Mesothelial cell of epicardium (in vitro differentiated cells): ENCODE data around the gene C6orf132. TPM values are rescaled to one million over a fixed set of nuclear protein-coding genes. Genes with fewer than 3 reads are reported as not detected.

Experiments used
- DNase-seq, 2 experiments: peaks; one replicate each; pipeline ENCODE4 v3.0.0; 2021; ENCODE audit warnings: low spot score in 2 of 2; ENCODE audit not compliant: unreplicated experiment in 2 of 2
- H3K27ac Mint-ChIP-seq: 2 replicates; pipeline ENCODE4 v1.8.0; 2021; ENCODE audit warnings: mixed read lengths
- H3K27me3 Mint-ChIP-seq: 2 replicates; pipeline ENCODE4 v1.8.0; 2021; ENCODE audit warnings: low read depth, mixed read lengths
- H3K36me3 Mint-ChIP-seq: 2 replicates; pipeline ENCODE4 v1.8.0; 2021; ENCODE audit warnings: mixed read lengths
- H3K4me1 Mint-ChIP-seq: 2 replicates; pipeline ENCODE4 v1.8.0; 2021; ENCODE audit warnings: mixed read lengths
- H3K4me3 Mint-ChIP-seq: 2 replicates; pipeline ENCODE4 v1.8.0; 2021; ENCODE audit warnings: mild to moderate bottlenecking, moderate library complexity, mixed read lengths
- H3K9me3 Mint-ChIP-seq: 2 replicates; pipeline ENCODE4 v1.8.0; 2021; ENCODE audit warnings: mixed read lengths
- CTCF ChIP-seq: fragments of 200-600 bp; sonication (generic); IDR thresholded peaks from one replicate; pipeline ENCODE4 v1.5.0; 2021; ENCODE audit warnings: antibody characterized with exemption; ENCODE audit not compliant: unreplicated experiment
- total RNA-seq: library from RNA; stranded (reverse); gene quantifications from 3 replicates; pipeline ENCODE4 v1.2.1, GENCODE V29; 2021

The C6orf132 gene, protein sequence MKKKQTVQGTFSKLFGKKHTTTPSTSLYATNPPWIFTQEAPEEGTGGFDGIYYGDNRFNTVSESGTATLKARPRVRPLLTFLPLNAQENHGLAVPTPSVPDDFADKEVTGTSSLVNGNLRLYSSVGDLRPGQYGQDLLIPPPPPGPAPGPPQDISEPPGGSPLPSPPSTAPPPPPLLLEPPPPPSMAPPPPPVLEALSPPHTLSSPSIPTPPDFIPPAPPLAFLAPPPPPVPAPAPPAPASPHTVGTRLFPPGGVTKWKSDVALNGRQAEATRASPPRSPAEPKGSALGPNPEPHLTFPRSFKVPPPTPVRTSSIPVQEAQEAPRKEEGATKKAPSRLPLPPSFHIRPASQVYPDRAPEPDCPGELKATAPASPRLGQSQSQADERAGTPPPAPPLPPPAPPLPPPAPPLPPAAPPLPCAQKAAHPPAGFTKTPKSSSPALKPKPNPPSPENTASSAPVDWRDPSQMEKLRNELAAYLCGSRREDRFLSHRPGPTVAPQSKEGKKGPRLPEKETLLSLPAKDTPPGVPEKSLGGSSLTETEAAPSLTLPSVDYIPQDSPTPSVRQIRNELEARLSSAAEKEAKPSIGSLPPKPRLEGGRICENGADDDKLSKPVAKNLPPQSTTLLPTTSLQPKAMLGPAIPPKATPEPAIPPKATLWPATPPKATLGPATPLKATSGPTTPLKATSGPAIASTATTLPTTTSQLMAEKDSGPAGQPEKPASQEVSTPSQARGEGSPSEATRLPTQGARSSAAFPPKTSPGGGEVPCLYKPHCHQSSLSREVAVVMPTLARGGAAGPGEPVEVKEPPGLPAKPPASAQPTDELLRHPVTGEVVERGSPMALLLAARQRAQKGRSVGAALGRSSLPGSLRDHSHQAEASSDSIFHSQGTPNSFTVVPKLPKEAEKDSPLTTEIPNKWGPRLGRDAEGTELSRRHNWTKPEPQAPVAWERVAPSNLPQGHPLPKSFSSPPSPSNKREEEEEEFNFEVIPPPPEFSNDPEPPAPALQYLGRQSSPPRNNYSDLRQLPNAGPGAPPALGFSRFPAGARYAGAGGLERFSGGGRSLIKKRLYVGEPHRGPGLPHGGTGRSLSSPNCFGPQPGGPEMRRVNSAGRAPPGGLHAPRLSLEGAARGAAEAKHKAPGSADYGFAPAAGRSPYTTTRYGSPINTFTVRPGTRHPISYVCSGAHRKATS
- 22.4 to 23.9 TPM (median 22.5 TPM) in 3 replicates for total RNA-seq

GRCh38 chr6:42142118-42142835, at the start of gene C6orf132:
Gene C6orf132, minus strand, starts transcription at chr6:42142620. Its CDS starts 176 bp downstream, at chr6:42142444.
- Mint-ChIP-seq H3K4me1 (peaks cover 40% of the 10 kb centered on the region), H3K4me3 (peak within 1 kb of the TSS; percentile 88), H3K36me3 (no peaks in the 10 kb centered on the region), H3K9me3 (no peaks in the 10 kb centered on the region), H3K27ac (peak within 1 kb of the TSS; percentile 100), H3K27me3 (peaks cover 2% of the 10 kb centered on the region)
- no peak for TF ChIP-seq CTCF
- DNase-seq = peak; percentile 53 to 73

DNA sequence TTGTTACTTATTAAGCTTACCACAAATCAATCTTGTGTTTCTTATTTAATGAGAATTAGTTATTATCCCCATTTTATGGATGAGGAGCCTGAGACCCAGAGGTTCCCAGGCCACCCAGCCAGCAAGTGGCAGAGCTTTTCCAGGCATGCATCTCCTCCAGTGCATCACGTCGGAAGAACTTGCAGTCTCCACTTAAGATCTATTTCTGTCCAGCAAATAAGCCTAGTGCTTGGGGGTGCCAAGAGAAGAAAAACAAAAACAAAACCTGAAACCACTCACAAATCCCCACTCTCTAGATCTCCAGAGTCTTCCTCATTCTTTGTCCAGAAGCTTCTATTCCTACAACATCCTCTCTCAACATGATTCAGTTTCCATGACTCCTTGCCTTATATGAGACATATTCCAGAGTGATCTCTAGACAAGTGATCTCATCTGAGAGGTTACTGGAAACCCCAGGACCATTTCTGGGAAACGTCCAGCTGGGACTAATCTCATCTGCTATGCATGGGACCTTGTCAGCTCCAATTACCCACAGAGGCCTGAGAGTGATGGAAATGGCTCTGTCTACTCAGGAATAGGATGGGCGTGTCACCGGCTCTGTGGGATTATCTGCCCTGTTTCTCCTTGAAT, 48.2 kb upstream of the C6orf132 start:
- Mint-ChIP-seq H3K9me3 (no peaks in the 10 kb centered on the region), H3K27ac (no peak overlapping the region), H3K27me3 (no peaks in the 10 kb centered on the region), H3K36me3 (no peaks in the 10 kb centered on the region), H3K4me1 (peaks cover 10% of the 10 kb centered on the region), H3K4me3 (no peak overlapping the region)
- TF ChIP-seq CTCF = no peak
- no peak for DNase-seq

DNA sequence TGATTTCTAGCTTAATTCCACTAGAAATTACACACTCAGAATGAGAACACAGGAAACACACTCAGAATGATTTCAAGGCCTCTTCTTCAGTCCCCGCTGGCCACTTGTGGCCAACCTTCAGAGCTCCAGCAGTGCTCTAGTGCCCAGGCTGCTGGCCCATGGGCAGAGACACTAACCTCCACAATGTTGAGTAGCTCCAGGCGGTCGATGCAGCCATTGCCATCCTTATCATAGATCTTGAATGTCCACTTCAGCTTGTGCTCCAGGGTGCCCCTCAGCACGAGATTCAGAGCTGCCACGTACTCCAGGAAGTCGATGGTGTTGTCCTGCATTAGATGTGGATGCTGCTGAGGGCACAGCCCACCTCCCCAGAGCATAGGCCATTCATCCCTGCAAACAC, 46.0 kb upstream of the C6orf132 start:
- Mint-ChIP-seq H3K27me3 (no peaks in the 10 kb centered on the region), H3K27ac (no peak overlapping the region), H3K4me3 (no peak overlapping the region), H3K36me3 (peaks cover 1% of the 10 kb centered on the region), H3K4me1 (peaks cover 5% of the 10 kb centered on the region), H3K9me3 (no peaks in the 10 kb centered on the region)
- TF ChIP-seq CTCF = no peak
- no peak for DNase-seq

GRCh38 chr6:42185597-42185996, 43.2 kb upstream of the C6orf132 start:
- Mint-ChIP-seq H3K9me3 (no peaks in the 10 kb centered on the region), H3K36me3 (peaks cover 1% of the 10 kb centered on the region), H3K4me1 (no peaks in the 10 kb centered on the region), H3K27me3 (no peaks in the 10 kb centered on the region), H3K4me3 (no peak overlapping the region), H3K27ac (no peak overlapping the region)
- no peak for DNase-seq
- no peak for TF ChIP-seq CTCF

- Mint-ChIP-seq H3K9me3 (no peaks in the 10 kb centered on the region), H3K27me3 (no peaks in the 10 kb centered on the region), H3K27ac (no peak overlapping the region), H3K36me3 (peaks cover 1% of the 10 kb centered on the region), H3K4me1 (no peaks in the 10 kb centered on the region), H3K4me3 (no peak overlapping the region)
- TF ChIP-seq CTCF = no peak
- DNase-seq = no peak
Measured at GRCh38 chr6:42184475-42184874, 42.1 kb upstream of the C6orf132 start.
